ENCODE measurements around the gene FSD1L.

Gene FSD1L

GRCh38 chr9:105449081-105449480, 1.2 kb downstream of the FSD1L start:
- Histone ChIP-seq H3K4me1 (ENCODE audit: control insufficient read depth in 1 of 2, insufficient read depth in 2 of 2, low read length in 2 of 2) (peaks cover 9 to 26% of the 10 kb centered on the region in 2 donors), H3K4me3 (ENCODE audit: low read depth in 1 of 2, low read length in 2 of 2) (peak overlapping the region; percentile 88 to 98), H3K27ac (ENCODE audit: low read depth, low read length) (no peak overlapping the region), H3K36me3 (ENCODE audit: control insufficient read depth in 1 of 2, insufficient read depth in 2 of 2, low read length in 2 of 2) (no peaks in the 10 kb centered on the region), H3K9ac (ENCODE audit: low read depth in 1 of 2, low read length in 2 of 2) (peak overlapping the region; percentile 13 to 80), H3K9me3 (ENCODE audit: control insufficient read depth in 1 of 2, low read length in 2 of 2) (no peaks in the 10 kb centered on the region), H3K27me3 (ENCODE audit: control insufficient read depth in 1 of 2, insufficient read depth in 2 of 2, low read length in 2 of 2) (no peaks in the 10 kb centered on the region)

- Histone ChIP-seq H3K9me3 (ENCODE audit: control insufficient read depth in 1 of 2, low read length in 2 of 2) (no peaks in the 10 kb centered on the region), H3K27ac (ENCODE audit: low read depth, low read length) (no peak overlapping the region), H3K36me3 (ENCODE audit: control insufficient read depth in 1 of 2, insufficient read depth in 2 of 2, low read length in 2 of 2) (no peaks in the 10 kb centered on the region), H3K27me3 (ENCODE audit: control insufficient read depth in 1 of 2, insufficient read depth in 2 of 2, low read length in 2 of 2) (no peaks in the 10 kb centered on the region), H3K9ac (ENCODE audit: low read depth in 1 of 2, low read length in 2 of 2) (no peak overlapping the region), H3K4me3 (ENCODE audit: low read depth in 1 of 2, low read length in 2 of 2) (no peak overlapping the region), H3K4me1 (ENCODE audit: control insufficient read depth in 1 of 2, insufficient read depth in 2 of 2, low read length in 2 of 2) (peaks cover 9 to 34% of the 10 kb centered on the region in 2 donors)
Observed at GRCh38 chr9:105452185-105452584, 4.4 kb downstream of the FSD1L start.

GRCh38 chr9:105455836-105456475, 8.1 kb downstream of the FSD1L start:
- Histone ChIP-seq H3K27ac (ENCODE audit: low read depth, low read length) (no peak overlapping the region), H3K4me3 (ENCODE audit: low read depth in 1 of 2, low read length in 2 of 2) (no peak overlapping the region), H3K36me3 (ENCODE audit: control insufficient read depth in 1 of 2, insufficient read depth in 2 of 2, low read length in 2 of 2) (peaks cover 5% of the 10 kb centered on the region in 2 donors), H3K9me3 (ENCODE audit: control insufficient read depth in 1 of 2, low read length in 2 of 2) (peaks cover 4 to 8% of the 10 kb centered on the region in 2 donors), H3K9ac (ENCODE audit: low read depth in 1 of 2, low read length in 2 of 2) (no peak overlapping the region), H3K27me3 (ENCODE audit: control insufficient read depth in 1 of 2, insufficient read depth in 2 of 2, low read length in 2 of 2) (no peaks in the 10 kb centered on the region), H3K4me1 (ENCODE audit: control insufficient read depth in 1 of 2, insufficient read depth in 2 of 2, low read length in 2 of 2) (peaks cover 7 to 22% of the 10 kb centered on the region in 2 donors)

GRCh38 chr9:105457560-105458294, 9.9 kb downstream of the FSD1L start:
- Histone ChIP-seq H3K36me3 (ENCODE audit: control insufficient read depth in 1 of 2, insufficient read depth in 2 of 2, low read length in 2 of 2) (peaks cover 5% of the 10 kb centered on the region in 2 donors), H3K9ac (ENCODE audit: low read depth in 1 of 2, low read length in 2 of 2) (no peak overlapping the region), H3K4me3 (ENCODE audit: low read depth in 1 of 2, low read length in 2 of 2) (no peak overlapping the region), H3K27ac (ENCODE audit: low read depth, low read length) (no peak overlapping the region), H3K27me3 (ENCODE audit: control insufficient read depth in 1 of 2, insufficient read depth in 2 of 2, low read length in 2 of 2) (no peaks in the 10 kb centered on the region), H3K9me3 (ENCODE audit: control insufficient read depth in 1 of 2, low read length in 2 of 2) (peaks cover 4 to 8% of the 10 kb centered on the region in 2 donors), H3K4me1 (ENCODE audit: control insufficient read depth in 1 of 2, insufficient read depth in 2 of 2, low read length in 2 of 2) (peaks cover 7 to 16% of the 10 kb centered on the region in 2 donors)

GRCh38 chr9:105458404-105458803, 10.6 kb downstream of the FSD1L start:
- no peaks in the 10 kb centered on the region for H3K27me3 ChIP-seq (ENCODE audit: control insufficient read depth in 1 of 2, insufficient read depth in 2 of 2, low read length in 2 of 2)
- H3K9ac ChIP-seq (ENCODE audit: low read depth in 1 of 2, low read length in 2 of 2) = no peak overlapping the region
- peaks cover 5% of the 10 kb centered on the region in 2 donors for H3K36me3 ChIP-seq (ENCODE audit: control insufficient read depth in 1 of 2, insufficient read depth in 2 of 2, low read length in 2 of 2)
- peaks cover 4 to 8% of the 10 kb centered on the region in 2 donors for H3K9me3 ChIP-seq (ENCODE audit: control insufficient read depth in 1 of 2, low read length in 2 of 2)
- no peak overlapping the region for H3K27ac ChIP-seq (ENCODE audit: low read depth, low read length)
- peaks cover 7 to 16% of the 10 kb centered on the region in 2 donors for H3K4me1 ChIP-seq (ENCODE audit: control insufficient read depth in 1 of 2, insufficient read depth in 2 of 2, low read length in 2 of 2)
- no peak overlapping the region for H3K4me3 ChIP-seq (ENCODE audit: low read depth in 1 of 2, low read length in 2 of 2)

- Histone ChIP-seq H3K9me3 (ENCODE audit: control insufficient read depth in 1 of 2, low read length in 2 of 2) (peaks cover 4 to 8% of the 10 kb centered on the region in 2 donors), H3K27me3 (ENCODE audit: control insufficient read depth in 1 of 2, insufficient read depth in 2 of 2, low read length in 2 of 2) (no peaks in the 10 kb centered on the region), H3K4me1 (ENCODE audit: control insufficient read depth in 1 of 2, insufficient read depth in 2 of 2, low read length in 2 of 2) (peaks cover 7 to 12% of the 10 kb centered on the region in 2 donors), H3K36me3 (ENCODE audit: control insufficient read depth in 1 of 2, insufficient read depth in 2 of 2, low read length in 2 of 2) (peaks cover 5% of the 10 kb centered on the region in 2 donors), H3K4me3 (ENCODE audit: low read depth in 1 of 2, low read length in 2 of 2) (no peak overlapping the region), H3K27ac (ENCODE audit: low read depth, low read length) (no peak overlapping the region), H3K9ac (ENCODE audit: low read depth in 1 of 2, low read length in 2 of 2) (no peak overlapping the region)
Observed at GRCh38 chr9:105459336-105459735, 11.5 kb downstream of the FSD1L start.

GRCh38 chr9:105466898-105467455, 19.1 kb downstream of the FSD1L start:
- H3K9me3 ChIP-seq (ENCODE audit: control insufficient read depth in 1 of 2, low read length in 2 of 2) = no peaks in the 10 kb centered on the region
- H3K9ac ChIP-seq (ENCODE audit: low read depth in 1 of 2, low read length in 2 of 2) = no peak overlapping the region
- peaks cover 0 to 13% of the 10 kb centered on the region in 2 donors for H3K36me3 ChIP-seq (ENCODE audit: control insufficient read depth in 1 of 2, insufficient read depth in 2 of 2, low read length in 2 of 2)
- H3K4me3 ChIP-seq (ENCODE audit: low read depth in 1 of 2, low read length in 2 of 2) = no peak overlapping the region
- no peak overlapping the region for H3K27ac ChIP-seq (ENCODE audit: low read depth, low read length)
- H3K27me3 ChIP-seq (ENCODE audit: control insufficient read depth in 1 of 2, insufficient read depth in 2 of 2, low read length in 2 of 2) = no peaks in the 10 kb centered on the region
- H3K4me1 ChIP-seq (ENCODE audit: control insufficient read depth in 1 of 2, insufficient read depth in 2 of 2, low read length in 2 of 2) = no peaks in the 10 kb centered on the region

- Histone ChIP-seq H3K9me3 (ENCODE audit: control insufficient read depth in 1 of 2, low read length in 2 of 2) (no peaks in the 10 kb centered on the region), H3K9ac (ENCODE audit: low read depth in 1 of 2, low read length in 2 of 2) (no peak overlapping the region), H3K27me3 (ENCODE audit: control insufficient read depth in 1 of 2, insufficient read depth in 2 of 2, low read length in 2 of 2) (no peaks in the 10 kb centered on the region)
Observed at GRCh38 chr9:105468875-105469274, 21.0 kb downstream of the FSD1L start.

GRCh38 chr9:105473221-105473620, 25.4 kb downstream of the FSD1L start:
- no peak overlapping the region for H3K9ac ChIP-seq (ENCODE audit: low read depth in 1 of 2, low read length in 2 of 2)

More at GRCh38 chr9:105468875-105469274, 21.0 kb downstream of the FSD1L start:
- no peaks in the 10 kb centered on the region for H3K4me1 ChIP-seq (ENCODE audit: control insufficient read depth in 1 of 2, insufficient read depth in 2 of 2, low read length in 2 of 2)
- peaks cover 0 to 13% of the 10 kb centered on the region in 2 donors for H3K36me3 ChIP-seq (ENCODE audit: control insufficient read depth in 1 of 2, insufficient read depth in 2 of 2, low read length in 2 of 2)
- no peak overlapping the region for H3K4me3 ChIP-seq (ENCODE audit: low read depth in 1 of 2, low read length in 2 of 2)
- H3K27ac ChIP-seq (ENCODE audit: low read depth, low read length) = no peak overlapping the region

GRCh38 chr9:105475302-105475701, 27.5 kb downstream of the FSD1L start:
- H3K36me3 ChIP-seq (ENCODE audit: control insufficient read depth in 1 of 2, insufficient read depth in 2 of 2, low read length in 2 of 2) = no peaks in the 10 kb centered on the region
- no peak overlapping the region for H3K9ac ChIP-seq (ENCODE audit: low read depth in 1 of 2, low read length in 2 of 2)
- no peaks in the 10 kb centered on the region for H3K27me3 ChIP-seq (ENCODE audit: control insufficient read depth in 1 of 2, insufficient read depth in 2 of 2, low read length in 2 of 2)
- H3K4me1 ChIP-seq (ENCODE audit: control insufficient read depth in 1 of 2, insufficient read depth in 2 of 2, low read length in 2 of 2) = no peaks in the 10 kb centered on the region
- no peak overlapping the region for H3K27ac ChIP-seq (ENCODE audit: low read depth, low read length)
- H3K4me3 ChIP-seq (ENCODE audit: low read depth in 1 of 2, low read length in 2 of 2) = no peak overlapping the region
- H3K9me3 ChIP-seq (ENCODE audit: control insufficient read depth in 1 of 2, low read length in 2 of 2) = no peaks in the 10 kb centered on the region

More at GRCh38 chr9:105473221-105473620, 25.4 kb downstream of the FSD1L start:
- Histone ChIP-seq H3K36me3 (ENCODE audit: control insufficient read depth in 1 of 2, insufficient read depth in 2 of 2, low read length in 2 of 2) (peaks cover 0 to 6% of the 10 kb centered on the region in 2 donors), H3K4me3 (ENCODE audit: low read depth in 1 of 2, low read length in 2 of 2) (no peak overlapping the region), H3K27ac (ENCODE audit: low read depth, low read length) (no peak overlapping the region), H3K27me3 (ENCODE audit: control insufficient read depth in 1 of 2, insufficient read depth in 2 of 2, low read length in 2 of 2) (no peaks in the 10 kb centered on the region), H3K4me1 (ENCODE audit: control insufficient read depth in 1 of 2, insufficient read depth in 2 of 2, low read length in 2 of 2) (no peaks in the 10 kb centered on the region), H3K9me3 (ENCODE audit: control insufficient read depth in 1 of 2, low read length in 2 of 2) (no peaks in the 10 kb centered on the region)

Measured in duodenal mucosa (tissue), 2 donors.